K562 (cell line): Measurements from ENCODE around the gene FUT6. TPM values are rescaled to one million over a fixed set of nuclear protein-coding genes. Genes with fewer than 3 reads are reported as not detected.

Source experiments
- BHLHE40 ChIP-seq: IDR thresholded peaks from 2 replicates; pipeline ENCODE4 v1.6.1; 2011; ENCODE audit warnings: low read length, improper control_type of control experiment
- CCAR2 ChIP-seq: fragments of 200-400 bp; formaldehyde crosslinking; IDR thresholded peaks from 2 replicates; pipeline ENCODE4 v1.6.1; 2017; ENCODE audit warnings: mild to moderate bottlenecking, low read depth, low read length
- CLOCK ChIP-seq: fragments of 250-450 bp; sonication (Bioruptor Pico); IDR thresholded peaks from 2 replicates; pipeline ENCODE4 v1.4.0; 2020; ENCODE audit warnings: mild to moderate bottlenecking, moderate library complexity, borderline replicate concordance
- CTCF ChIP-seq, 3 experiments: IDR thresholded peaks in 2 of 3; conservative IDR thresholded peaks in 1 of 3; 2 replicates each; pipeline ENCODE4 v1.5.1; 2011 to 2012; ENCODE audit warnings: low read length in 3 of 3, mild to moderate bottlenecking in 3 of 3, control low read depth in 2 of 3, improper control_type of control experiment in 1 of 3, inconsistent platforms in 1 of 3, low read depth in 1 of 3, mixed read lengths in 1 of 3, moderate library complexity in 1 of 3; ENCODE audit not compliant: insufficient read depth in 2 of 3
- CTCFL ChIP-seq: IDR thresholded peaks from 2 replicates; pipeline ENCODE4 v1.6.1; 2011; ENCODE audit warnings: borderline replicate concordance, low read depth, mild to moderate bottlenecking, moderate library complexity, low read length; ENCODE audit not compliant: insufficient read depth, poor library complexity, severe bottlenecking
- FOXA3 ChIP-seq, 2 experiments: fragments of 450-650 bp in 1 of 2; sonication (generic) in 1 of 2; formaldehyde crosslinking; IDR thresholded peaks in 1 of 2; conservative IDR thresholded peaks in 1 of 2; 2 replicates each; pipeline versions ENCODE4 v1.4.0 to v1.8.0; 2020 to 2022; ENCODE audit warnings: mild to moderate bottlenecking in 2 of 2, missing genetic modification reagents in 1 of 2
- FOXP1 ChIP-seq: sonication (generic); formaldehyde crosslinking; IDR thresholded peaks from 2 replicates; pipeline ENCODE4 v1.8.0; 2022; ENCODE audit warnings: mild to moderate bottlenecking, missing genetic modification reagents
- HLTF ChIP-seq: fragments of 450-650 bp; IDR thresholded peaks from 2 replicates; pipeline ENCODE4 v1.6.1; 2016
- PATZ1 ChIP-seq: fragments of 250-450 bp; sonication (Bioruptor Pico); IDR thresholded peaks from 2 replicates; pipeline ENCODE4 v1.5.0; 2020; ENCODE audit warnings: mild to moderate bottlenecking, borderline replicate concordance
- PHF21A ChIP-seq: fragments of 450-650 bp; IDR thresholded peaks from 2 replicates; pipeline ENCODE4 v1.6.1; 2017; ENCODE audit warnings: low read depth, borderline replicate concordance
- SMAD2 ChIP-seq: fragments of 150-350 bp; IDR thresholded peaks from 2 replicates; pipeline ENCODE4 v1.6.1; 2014; ENCODE audit warnings: low read depth, mild to moderate bottlenecking, low read length
- SMC3 ChIP-seq: conservative IDR thresholded peaks from 2 replicates; pipeline ENCODE4 v1.6.1; 2011; ENCODE audit warnings: low read depth, low read length, improper control_type of control experiment; ENCODE audit not compliant: insufficient read depth
- TAF1 ChIP-seq: IDR thresholded peaks from 2 replicates; pipeline ENCODE4 v1.6.1; 2011; ENCODE audit warnings: mild to moderate bottlenecking, low read length, moderate library complexity; ENCODE audit not compliant: insufficient read depth, control insufficient read depth, severe bottlenecking; ENCODE audit errors: extremely low read depth
- ZNF282 ChIP-seq: sonication (generic); formaldehyde crosslinking; IDR thresholded peaks from 2 replicates; pipeline ENCODE4 v1.8.1; 2023; ENCODE audit warnings: missing genetic modification reagents
- ZNF584 ChIP-seq: fragments of 200-800 bp; sonication (Bioruptor generic); IDR thresholded peaks from 2 replicates; pipeline ENCODE4 v1.6.1; 2016; ENCODE audit warnings: low read depth, mild to moderate bottlenecking, missing genetic modification characterization, missing compliant biosample characterization
- polyA plus RNA-seq, 8 experiments: library from polyadenylated mRNA; depleted of rRNA in 4 of 8; stranded (reverse) in 5 of 8; unstranded in 3 of 8; fragments of >200 nt; fragmentation: Nextera tagmentation in 2 of 8; fragmentation: Illumina TruSeq in 1 of 8; extraction: Ambion mirVana in 2 of 8; extraction: Trizol in 1 of 8; gene quantifications; 2 replicates each; pipeline versions ENCODE4 v1.2.1 to v1.2.3, GENCODE V29; 2011 to 2014; ENCODE audit warnings: inconsistent platforms in 1 of 8, missing spikeins in 1 of 8
- total RNA-seq, 7 experiments: library from RNA; depleted of rRNA in 6 of 7; stranded (reverse); fragments of >200 nt in 6 of 7; fragmentation: Illumina TruSeq in 2 of 7; extraction: Trizol in 2 of 7; gene quantifications; 2 replicates each; pipeline versions ENCODE4 v1.2.1 to v1.2.3, GENCODE V29; 2011 to 2021; ENCODE audit warnings: low replicate concordance in 1 of 7
- TF ChIP-seq, protein P1 (sequence below): fragments of 250-450 bp; sonication (Bioruptor Pico); IDR thresholded peaks from 2 replicates; pipeline ENCODE4 v1.8.0; 2022; ENCODE audit warnings: inconsistent platforms

The FUT6 gene
- total and polyA plus RNA-seq, 9 of the 15 experiments (the other 6 are each of a cell fraction or from before 2014, with no cell fraction given), result 0.04 TPM; not detected in 8

GRCh38 chr19:5803441-5803751 lies 36.1 kb downstream of the FUT6 start (continued):
- TF ChIP-seq FOXA3 (CRISPR knock-in tag; conservative IDR thresholded peaks at IDR 0.05 in 1 of 2, IDR thresholded peaks at IDR 0.05 in 1 of 2) (no peak), CLOCK (CRISPR knock-in tag) (no peak), FOXP1 (CRISPR knock-in tag) (no peak), SMC3 (no peak), ZNF584 (no peak), HLTF (no peak), SMAD2 (no peak), CTCFL (no peak), BHLHE40 (no peak; the same call in 1 of the 2 replicates), CTCF (IDR thresholded peaks at IDR 0.05 in 2 of 3, conservative IDR thresholded peaks at IDR 0.05 in 1 of 3; ENCODE audit: insufficient read depth in 2 of 3, low read depth in 1 of 3, low read length in 3 of 3) (no peak), PHF21A (no peak), PATZ1 (CRISPR knock-in tag) (no peak), TAF1 (no peak), CCAR2 (no peak), ZNF282 (CRISPR knock-in tag) (0 out of 2 replicates have a peak, but pooled peaks have one; percentile 95)
- TF ChIP-seq, protein P1, sequence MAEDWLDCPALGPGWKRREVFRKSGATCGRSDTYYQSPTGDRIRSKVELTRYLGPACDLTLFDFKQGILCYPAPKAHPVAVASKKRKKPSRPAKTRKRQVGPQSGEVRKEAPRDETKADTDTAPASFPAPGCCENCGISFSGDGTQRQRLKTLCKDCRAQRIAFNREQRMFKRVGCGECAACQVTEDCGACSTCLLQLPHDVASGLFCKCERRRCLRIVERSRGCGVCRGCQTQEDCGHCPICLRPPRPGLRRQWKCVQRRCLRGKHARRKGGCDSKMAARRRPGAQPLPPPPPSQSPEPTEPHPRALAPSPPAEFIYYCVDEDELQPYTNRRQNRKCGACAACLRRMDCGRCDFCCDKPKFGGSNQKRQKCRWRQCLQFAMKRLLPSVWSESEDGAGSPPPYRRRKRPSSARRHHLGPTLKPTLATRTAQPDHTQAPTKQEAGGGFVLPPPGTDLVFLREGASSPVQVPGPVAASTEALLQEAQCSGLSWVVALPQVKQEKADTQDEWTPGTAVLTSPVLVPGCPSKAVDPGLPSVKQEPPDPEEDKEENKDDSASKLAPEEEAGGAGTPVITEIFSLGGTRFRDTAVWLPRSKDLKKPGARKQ (CRISPR knock-in tag), result no peak
